Measurements from ENCODE around the gene LHFPL3.

LHFPL3 gene

DNA sequence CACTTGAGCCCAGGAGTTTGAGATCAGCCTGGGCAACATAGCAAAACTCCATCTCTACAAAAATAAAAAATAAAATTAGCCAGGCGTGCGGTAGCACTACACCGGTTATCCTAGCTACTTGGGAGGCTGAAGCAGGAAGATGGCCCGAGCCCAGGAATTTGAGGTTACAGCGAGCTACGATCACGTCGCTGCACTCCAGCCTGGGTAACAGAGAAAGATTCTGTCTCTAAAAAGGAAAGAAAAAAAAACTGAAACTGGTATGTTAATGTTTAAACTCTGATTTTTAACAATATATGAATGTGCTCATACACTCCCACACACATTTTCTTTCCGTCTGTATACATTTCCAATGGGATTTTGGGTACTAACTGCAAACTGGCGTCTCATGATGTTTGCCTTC is 545.0 kb downstream of the LHFPL3 start:
- H3K9ac ChIP-seq (ENCODE audit: low read depth, low read length) = no peak overlapping the region
- no peak overlapping the region for H3K4me3 ChIP-seq (ENCODE audit: low read depth in 1 of 2, low read length in 2 of 2)
- ATAC-seq (ENCODE audit: insufficient read depth, low read depth) (no peak), DNase-seq (no peak)
- H3K4me2 ChIP-seq (ENCODE audit: insufficient read depth, low read length) = no peak overlapping the region
- H4K20me1 ChIP-seq (ENCODE audit: insufficient read depth, low read length) = no peaks in the 10 kb centered on the region
- H2AFZ ChIP-seq (ENCODE audit: low read depth, low read length) = no peak overlapping the region
- H3K4me1 ChIP-seq (ENCODE audit: insufficient read depth, low read length) = no peaks in the 10 kb centered on the region
- no peaks in the 10 kb centered on the region for H3K27me3 ChIP-seq (ENCODE audit: insufficient read depth, low read length, poor library complexity)
- no peak overlapping the region for H3K27ac ChIP-seq (ENCODE audit: low read length)
- no peaks in the 10 kb centered on the region for H3K79me2 ChIP-seq (ENCODE audit: insufficient read depth, low read length)
- TF ChIP-seq EZH2 (IDR thresholded peaks at IDR 0.05; ENCODE audit: borderline replicate concordance, low read depth, low read length, severe bottlenecking) = no peak
- TF ChIP-seq, protein P1, sequence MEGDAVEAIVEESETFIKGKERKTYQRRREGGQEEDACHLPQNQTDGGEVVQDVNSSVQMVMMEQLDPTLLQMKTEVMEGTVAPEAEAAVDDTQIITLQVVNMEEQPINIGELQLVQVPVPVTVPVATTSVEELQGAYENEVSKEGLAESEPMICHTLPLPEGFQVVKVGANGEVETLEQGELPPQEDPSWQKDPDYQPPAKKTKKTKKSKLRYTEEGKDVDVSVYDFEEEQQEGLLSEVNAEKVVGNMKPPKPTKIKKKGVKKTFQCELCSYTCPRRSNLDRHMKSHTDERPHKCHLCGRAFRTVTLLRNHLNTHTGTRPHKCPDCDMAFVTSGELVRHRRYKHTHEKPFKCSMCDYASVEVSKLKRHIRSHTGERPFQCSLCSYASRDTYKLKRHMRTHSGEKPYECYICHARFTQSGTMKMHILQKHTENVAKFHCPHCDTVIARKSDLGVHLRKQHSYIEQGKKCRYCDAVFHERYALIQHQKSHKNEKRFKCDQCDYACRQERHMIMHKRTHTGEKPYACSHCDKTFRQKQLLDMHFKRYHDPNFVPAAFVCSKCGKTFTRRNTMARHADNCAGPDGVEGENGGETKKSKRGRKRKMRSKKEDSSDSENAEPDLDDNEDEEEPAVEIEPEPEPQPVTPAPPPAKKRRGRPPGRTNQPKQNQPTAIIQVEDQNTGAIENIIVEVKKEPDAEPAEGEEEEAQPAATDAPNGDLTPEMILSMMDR (IDR thresholded peaks at IDR 0.05; ENCODE audit: borderline replicate concordance, extremely low read depth, low read length, poor library complexity, severe bottlenecking) = no peak
- no peaks in the 10 kb centered on the region for H3K9me3 ChIP-seq (ENCODE audit: insufficient read depth, low read length, severe bottlenecking)
- H3K36me3 ChIP-seq (ENCODE audit: insufficient read depth, low read length) = no peaks in the 10 kb centered on the region

- no peak for TF ChIP-seq EZH2 (IDR thresholded peaks at IDR 0.05; ENCODE audit: borderline replicate concordance, low read depth, low read length, severe bottlenecking)
- TF ChIP-seq, protein P1 (IDR thresholded peaks at IDR 0.05; ENCODE audit: borderline replicate concordance, extremely low read depth, low read length, poor library complexity, severe bottlenecking) = no peak
- no peaks in the 10 kb centered on the region for H3K79me2 ChIP-seq (ENCODE audit: insufficient read depth, low read length)
- no peak overlapping the region for H3K27ac ChIP-seq (ENCODE audit: low read length)
- ATAC-seq (ENCODE audit: insufficient read depth, low read depth) = no peak
- H3K27me3 ChIP-seq (ENCODE audit: insufficient read depth, low read length, poor library complexity) = no peaks in the 10 kb centered on the region
- no peaks in the 10 kb centered on the region for H3K4me1 ChIP-seq (ENCODE audit: insufficient read depth, low read length)
- no peaks in the 10 kb centered on the region for H4K20me1 ChIP-seq (ENCODE audit: insufficient read depth, low read length)
- H2AFZ ChIP-seq (ENCODE audit: low read depth, low read length) = no peak overlapping the region
- H3K4me3 ChIP-seq (ENCODE audit: low read depth in 1 of 2, low read length in 2 of 2) = no peak overlapping the region
- H3K9me3 ChIP-seq (ENCODE audit: insufficient read depth, low read length, severe bottlenecking) = peaks cover 5% of the 10 kb centered on the region
- H3K4me2 ChIP-seq (ENCODE audit: insufficient read depth, low read length) = no peak overlapping the region
- no peaks in the 10 kb centered on the region for H3K36me3 ChIP-seq (ENCODE audit: insufficient read depth, low read length)
- no peak for DNase-seq
- H3K9ac ChIP-seq (ENCODE audit: low read depth, low read length) = no peak overlapping the region
Observed at GRCh38 chr7:104878577-104878976, 550.2 kb downstream of the LHFPL3 start.

- ATAC-seq (ENCODE audit: insufficient read depth, low read depth) = peak; percentile 37; the same call in 2 of the 3 replicates
- no peak overlapping the region for H3K4me2 ChIP-seq (ENCODE audit: insufficient read depth, low read length)
- peaks cover 5% of the 10 kb centered on the region for H3K9me3 ChIP-seq (ENCODE audit: insufficient read depth, low read length, severe bottlenecking)
- no peaks in the 10 kb centered on the region for H3K79me2 ChIP-seq (ENCODE audit: insufficient read depth, low read length)
- H3K4me3 ChIP-seq (ENCODE audit: low read depth in 1 of 2, low read length in 2 of 2) = no peak overlapping the region
- no peak overlapping the region for H3K9ac ChIP-seq (ENCODE audit: low read depth, low read length)
- no peaks in the 10 kb centered on the region for H3K36me3 ChIP-seq (ENCODE audit: insufficient read depth, low read length)
- H4K20me1 ChIP-seq (ENCODE audit: insufficient read depth, low read length) = no peaks in the 10 kb centered on the region
- no peak overlapping the region for H3K27ac ChIP-seq (ENCODE audit: low read length)
- peaks cover 4% of the 10 kb centered on the region; the same call in 1 of the 2 replicates for H3K4me1 ChIP-seq (ENCODE audit: insufficient read depth, low read length)
- no peak overlapping the region for H2AFZ ChIP-seq (ENCODE audit: low read depth, low read length)
- H3K27me3 ChIP-seq (ENCODE audit: insufficient read depth, low read length, poor library complexity) = peaks cover 5% of the 10 kb centered on the region
- DNase-seq = no peak
- TF ChIP-seq EZH2 (IDR thresholded peaks at IDR 0.05; ENCODE audit: borderline replicate concordance, low read depth, low read length, severe bottlenecking) = no peak
- TF ChIP-seq, protein P1 (IDR thresholded peaks at IDR 0.05; ENCODE audit: borderline replicate concordance, extremely low read depth, low read length, poor library complexity, severe bottlenecking) = no peak
Observed at GRCh38 chr7:104883248-104883717, 554.9 kb downstream of the LHFPL3 start.
